Parathyroid adenoma (tissue), 2 donors: ENCODE results near the gene PET117.
A peak's percentile ranks its signal among the peaks of the same experiment; 100 is the strongest.

ENCODE experiments used
- H2AFZ ChIP-seq: fragments of 300-600 bp; sonication (generic); one replicate; pipeline ENCODE4 v1.7.0; 2017; ENCODE audit warnings: antibody characterized with exemption, mild to moderate bottlenecking
- H3K27ac ChIP-seq: fragments of 300-600 bp; sonication (generic); one replicate; pipeline ENCODE4 v1.7.0; 2017
- H3K27me3 ChIP-seq: fragments of 300-600 bp; sonication (generic); one replicate; pipeline ENCODE4 v1.7.0; 2017; ENCODE audit warnings: low read length; ENCODE audit not compliant: control insufficient read depth, insufficient read depth
- H3K36me3 ChIP-seq: fragments of 300-600 bp; sonication (generic); one replicate; pipeline ENCODE4 v1.7.0; 2017; ENCODE audit warnings: low read length; ENCODE audit not compliant: control insufficient read depth, insufficient read depth
- H3K4me1 ChIP-seq: fragments of 300-600 bp; sonication (generic); one replicate; pipeline ENCODE4 v1.7.0; 2017; ENCODE audit warnings: control low read depth
- H3K4me2 ChIP-seq: fragments of 300-600 bp; sonication (generic); one replicate; pipeline ENCODE4 v1.7.0; 2017; ENCODE audit warnings: low read length
- H3K4me3 ChIP-seq: fragments of 300-600 bp; sonication (generic); one replicate; pipeline ENCODE4 v1.7.0; 2017; ENCODE audit warnings: low read depth, low read length
- H3K79me2 ChIP-seq: fragments of 300-600 bp; sonication (generic); one replicate; pipeline ENCODE4 v1.7.0; 2017; ENCODE audit warnings: control low read depth
- H3K9ac ChIP-seq: fragments of 300-600 bp; sonication (generic); one replicate; pipeline ENCODE4 v1.7.0; 2017; ENCODE audit warnings: mild to moderate bottlenecking
- H3K9me3 ChIP-seq: fragments of 300-600 bp; sonication (generic); one replicate; pipeline ENCODE4 v1.7.0; 2017; ENCODE audit warnings: low read length; ENCODE audit not compliant: control insufficient read depth
- TF ChIP-seq, protein P1 (sequence below): fragments of 300-600 bp; sonication (generic); IDR thresholded peaks from one replicate; pipeline ENCODE4 v1.7.0; 2017; ENCODE audit warnings: antibody characterized with exemption, mild to moderate bottlenecking
- donor health status: primary hyperparathyroidism.

The PET117 gene

DNA sequence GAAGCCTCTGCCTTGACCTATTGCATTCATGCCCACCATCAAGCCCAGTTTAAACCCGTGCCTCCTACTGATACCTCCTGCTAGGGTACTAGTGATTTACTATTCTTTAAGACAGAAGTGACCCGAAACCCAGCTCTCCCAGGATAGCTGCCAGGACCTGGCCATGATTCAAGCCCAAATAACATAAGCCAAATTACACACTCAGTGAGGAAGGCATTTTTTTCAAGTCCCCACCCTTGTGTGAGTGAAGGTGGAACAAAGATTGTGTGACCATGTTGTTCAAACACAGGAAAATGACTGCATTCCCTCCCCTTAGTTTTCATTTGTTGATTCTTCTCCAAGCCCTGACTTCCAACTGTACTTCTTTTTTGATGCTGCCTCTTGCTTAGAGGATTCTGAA, 3.7 kb upstream of the PET117 start:
- Histone ChIP-seq H3K36me3 (no peaks in the 10 kb centered on the region), H2AFZ (peak overlapping the region; percentile 48), H3K79me2 (peaks cover 6% of the 10 kb centered on the region), H3K4me2 (no peak overlapping the region), H3K9ac (no peak overlapping the region), H3K4me3 (no peak overlapping the region), H3K9me3 (no peaks in the 10 kb centered on the region), H3K4me1 (no peaks in the 10 kb centered on the region), H3K27ac (no peak overlapping the region), H3K27me3 (no peaks in the 10 kb centered on the region)
- TF ChIP-seq, protein P1, sequence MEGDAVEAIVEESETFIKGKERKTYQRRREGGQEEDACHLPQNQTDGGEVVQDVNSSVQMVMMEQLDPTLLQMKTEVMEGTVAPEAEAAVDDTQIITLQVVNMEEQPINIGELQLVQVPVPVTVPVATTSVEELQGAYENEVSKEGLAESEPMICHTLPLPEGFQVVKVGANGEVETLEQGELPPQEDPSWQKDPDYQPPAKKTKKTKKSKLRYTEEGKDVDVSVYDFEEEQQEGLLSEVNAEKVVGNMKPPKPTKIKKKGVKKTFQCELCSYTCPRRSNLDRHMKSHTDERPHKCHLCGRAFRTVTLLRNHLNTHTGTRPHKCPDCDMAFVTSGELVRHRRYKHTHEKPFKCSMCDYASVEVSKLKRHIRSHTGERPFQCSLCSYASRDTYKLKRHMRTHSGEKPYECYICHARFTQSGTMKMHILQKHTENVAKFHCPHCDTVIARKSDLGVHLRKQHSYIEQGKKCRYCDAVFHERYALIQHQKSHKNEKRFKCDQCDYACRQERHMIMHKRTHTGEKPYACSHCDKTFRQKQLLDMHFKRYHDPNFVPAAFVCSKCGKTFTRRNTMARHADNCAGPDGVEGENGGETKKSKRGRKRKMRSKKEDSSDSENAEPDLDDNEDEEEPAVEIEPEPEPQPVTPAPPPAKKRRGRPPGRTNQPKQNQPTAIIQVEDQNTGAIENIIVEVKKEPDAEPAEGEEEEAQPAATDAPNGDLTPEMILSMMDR, result no peak

DNA sequence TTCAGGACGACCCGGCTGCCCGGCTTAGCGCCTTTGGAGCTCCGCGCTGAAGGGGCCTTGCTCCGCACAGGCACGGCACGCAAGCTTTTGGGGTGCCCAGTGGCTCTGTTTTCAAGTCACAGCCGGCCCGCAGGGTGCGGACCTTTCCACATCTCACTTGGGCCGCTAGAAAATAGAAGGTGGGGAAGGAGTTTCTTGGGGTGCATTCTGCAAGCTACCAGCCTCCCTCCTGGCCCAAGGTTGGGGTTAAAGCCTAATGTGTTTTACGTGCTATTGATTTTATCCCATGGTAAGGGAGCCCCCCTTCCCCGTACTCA, 561 bp downstream of the PET117 start:
- Histone ChIP-seq H3K4me2 (peak overlapping the region; percentile 92), H3K27ac (peak overlapping the region; percentile 87), H3K79me2 (peaks cover 21% of the 10 kb centered on the region), H3K9ac (peak overlapping the region; percentile 90), H3K36me3 (no peaks in the 10 kb centered on the region), H3K27me3 (no peaks in the 10 kb centered on the region), H2AFZ (peak overlapping the region; percentile 100), H3K4me1 (peaks cover 5% of the 10 kb centered on the region), H3K9me3 (no peaks in the 10 kb centered on the region), H3K4me3 (peak overlapping the region; percentile 77)
- TF ChIP-seq, protein P1, result no peak

DNA sequence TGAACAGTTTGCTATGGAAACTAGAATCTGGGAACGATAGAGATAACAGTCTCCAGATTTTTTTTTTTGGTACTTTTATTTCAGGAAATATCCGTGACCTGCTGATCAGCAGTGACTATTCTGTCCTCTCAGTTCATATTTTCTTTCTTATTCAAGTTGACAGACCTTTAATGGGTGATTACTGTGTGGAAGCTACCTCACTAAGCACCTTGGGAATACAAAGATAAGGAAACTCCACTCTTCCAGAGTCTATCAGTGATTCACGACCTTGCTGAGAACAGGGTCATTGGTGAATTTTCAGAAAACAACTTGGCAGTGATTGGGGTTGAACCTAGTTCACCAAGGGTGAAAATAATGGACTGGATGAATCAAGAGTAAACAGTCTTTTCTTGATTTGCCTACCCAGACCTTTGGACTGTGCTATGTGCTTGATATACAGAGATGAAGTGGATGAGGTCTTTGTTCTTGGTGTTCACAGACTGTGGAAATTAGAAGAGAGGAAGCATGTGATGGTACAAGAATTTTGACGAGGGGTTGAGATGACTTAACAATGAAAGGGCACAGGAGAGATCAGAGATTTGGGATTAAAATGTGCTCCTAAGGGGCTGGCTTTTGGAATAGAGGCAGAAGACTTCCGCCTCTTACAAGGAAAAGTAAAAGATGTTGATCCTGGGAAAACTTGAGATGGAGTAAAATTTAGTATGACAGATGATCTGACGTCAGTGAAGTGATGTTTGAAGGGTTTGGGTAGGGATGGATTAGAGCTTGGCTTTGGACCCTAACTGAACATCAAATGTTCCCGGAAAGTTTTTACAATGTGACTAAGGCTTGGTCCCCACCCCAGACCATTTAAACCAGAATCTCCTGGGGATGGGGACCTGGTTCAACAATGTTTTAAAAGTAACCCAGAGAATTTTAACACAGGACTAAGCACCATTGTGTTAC, 1.2 kb downstream of the PET117 start:
- H3K79me2 ChIP-seq, result peaks cover 21% of the 10 kb centered on the region
- H3K27me3 ChIP-seq, result no peaks in the 10 kb centered on the region
- TF ChIP-seq, protein P1, result no peak
- H3K4me2 ChIP-seq, result peak overlapping the region; percentile 92
- peak overlapping the region; percentile 77 for H3K4me3 ChIP-seq
- no peaks in the 10 kb centered on the region for H3K9me3 ChIP-seq
- no peaks in the 10 kb centered on the region for H3K36me3 ChIP-seq
- no peak overlapping the region for H3K27ac ChIP-seq
- H2AFZ ChIP-seq, result peak overlapping the region; percentile 100
- H3K4me1 ChIP-seq, result peaks cover 5% of the 10 kb centered on the region
- no peak overlapping the region for H3K9ac ChIP-seq

DNA sequence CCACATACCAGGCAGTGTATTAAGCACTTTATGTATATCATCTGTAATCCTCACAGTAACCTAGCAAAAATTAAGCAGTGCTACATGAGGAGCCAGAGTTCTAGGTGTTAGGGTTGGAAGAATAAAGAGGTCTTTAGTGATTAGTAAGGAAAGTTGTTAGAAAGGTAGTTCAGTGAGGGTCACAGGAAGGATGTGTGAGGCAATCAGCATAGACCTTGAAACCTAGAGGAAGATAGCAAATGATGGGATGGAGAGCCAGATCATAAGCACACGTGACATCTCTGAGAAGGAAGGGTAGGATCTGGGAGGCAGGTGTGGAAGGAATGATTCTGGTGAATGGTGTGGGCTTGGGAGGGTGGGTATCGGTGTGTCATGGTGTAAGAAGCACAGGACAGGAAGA, 2.2 kb downstream of the PET117 start:
- Histone ChIP-seq H3K9me3 (no peaks in the 10 kb centered on the region), H3K9ac (no peak overlapping the region), H3K4me2 (no peak overlapping the region), H2AFZ (no peak overlapping the region), H3K36me3 (no peaks in the 10 kb centered on the region), H3K27ac (no peak overlapping the region), H3K79me2 (peaks cover 21% of the 10 kb centered on the region), H3K4me3 (no peak overlapping the region), H3K4me1 (peaks cover 5% of the 10 kb centered on the region), H3K27me3 (no peaks in the 10 kb centered on the region)
- TF ChIP-seq, protein P1, result no peak
